A549 (cell line): ENCODE measurements around the gene PARP8.

ENCODE experiments used
- CHD2 ChIP-seq: fragments of 150-350 bp; IDR thresholded peaks from 2 replicates; pipeline ENCODE4 v1.6.1; 2014; ENCODE audit warnings: low read length; ENCODE audit not compliant: partially characterized antibody
- CTCF ChIP-seq: fragments of >200 bp; sonication (Bioruptor Twin); formaldehyde crosslinking; IDR thresholded peaks from 3 replicates; pipeline ENCODE4 v1.5.1; 2016
- E2F6 ChIP-seq: IDR thresholded peaks from 2 replicates; pipeline ENCODE4 v1.6.1; 2012; ENCODE audit warnings: low read depth, borderline replicate concordance
- EP300 ChIP-seq, 2 experiments: fragments of >200 bp; sonication (Bioruptor Twin); formaldehyde crosslinking; IDR thresholded peaks; 2 replicates in 1 of 2; 3 replicates in 1 of 2; pipeline ENCODE4 v1.6.1; 2016 to 2017
- HES2 ChIP-seq: fragments of >200 bp; sonication (Bioruptor Twin); formaldehyde crosslinking; IDR thresholded peaks from 2 replicates; pipeline ENCODE4 v1.6.1; 2016
- HOXA7 ChIP-seq: fragments of 250-450 bp; sonication (Bioruptor Pico); IDR thresholded peaks from 2 replicates; pipeline ENCODE4 v1.5.0; 2020; ENCODE audit warnings: mild to moderate bottlenecking, moderate library complexity
- JUN ChIP-seq, 2 experiments: fragments of >200 bp; sonication (Bioruptor Twin); formaldehyde crosslinking; IDR thresholded peaks; 2 replicates in 1 of 2; 3 replicates in 1 of 2; pipeline ENCODE4 v1.6.1; 2016 to 2017
- POLR2A ChIP-seq: IDR thresholded peaks from 2 replicates; pipeline ENCODE4 v1.6.1; 2012; ENCODE audit warnings: mild to moderate bottlenecking, low read length
- REST ChIP-seq: fragments of 200-600 bp; sonication (generic); IDR thresholded peaks from 2 replicates; pipeline ENCODE4 v1.6.1; 2016; ENCODE audit warnings: antibody characterized with exemption, mild to moderate bottlenecking, moderate library complexity
- ZFP36 ChIP-seq: fragments of 450-650 bp; IDR thresholded peaks from 2 replicates; pipeline ENCODE4 v1.6.1; 2014; ENCODE audit warnings: borderline replicate concordance; ENCODE audit not compliant: partially characterized antibody
- ZNF302 ChIP-seq: fragments of 250-450 bp; sonication (Bioruptor Pico); IDR thresholded peaks from 2 replicates; pipeline ENCODE4 v1.9.0; 2021; ENCODE audit warnings: inconsistent platforms, mild to moderate bottlenecking, moderate library complexity

GRCh38 chr5:50853151-50853550 lies 186.7 kb downstream of the PARP8 start:
- TF ChIP-seq CTCF (no peak), JUN (IDR thresholded peaks at IDR 0.05) (no peak), REST (no peak), ZFP36 (no peak), EP300 (IDR thresholded peaks at IDR 0.05) (no peak), ZNF302 (CRISPR knock-in tag) (no peak), E2F6 (no peak), POLR2A (no peak), CHD2 (no peak), HOXA7 (no peak), HES2 (no peak)
